Endodermal cell (in vitro differentiated cells): ENCODE results near the gene FPR3. TPM values are rescaled to one million over a fixed set of nuclear protein-coding genes. Genes with fewer than 3 reads are reported as not detected.

ENCODE experiments used
- DNase-seq: peaks from one replicate; pipeline ENCODE4 v3.0.0-alpha.2; 2017
- H3K27ac ChIP-seq: 2 replicates; pipeline ENCODE4 v1.5.1; 2013; ENCODE audit warnings: mild to moderate bottlenecking, low read depth, low read length, moderate library complexity
- H3K27me3 ChIP-seq: 2 replicates; pipeline ENCODE4 v1.6.1; 2013; ENCODE audit warnings: mild to moderate bottlenecking, low read length, moderate library complexity; ENCODE audit not compliant: insufficient read depth, control insufficient read depth, poor library complexity, severe bottlenecking
- H3K36me3 ChIP-seq: 2 replicates; pipeline ENCODE4 v1.7.0; 2013; ENCODE audit warnings: mild to moderate bottlenecking, low read length, moderate library complexity; ENCODE audit not compliant: control insufficient read depth, insufficient read depth
- H3K4me1 ChIP-seq: one replicate; pipeline ENCODE4 v1.7.0; 2013; ENCODE audit warnings: low read length; ENCODE audit not compliant: control insufficient read depth, insufficient read depth
- H3K4me3 ChIP-seq: 2 replicates; pipeline ENCODE4 v1.5.1; 2013; ENCODE audit warnings: mild to moderate bottlenecking, low read length, moderate library complexity
- H3K9ac ChIP-seq: 2 replicates; pipeline ENCODE4 v1.6.1; 2013; ENCODE audit warnings: mild to moderate bottlenecking, low read length, moderate library complexity; ENCODE audit not compliant: poor library complexity, severe bottlenecking; ENCODE audit errors: extremely low read depth
- H3K9me3 ChIP-seq: 2 replicates; pipeline ENCODE4 v1.6.1; 2013; ENCODE audit warnings: mild to moderate bottlenecking, low read length, moderate library complexity; ENCODE audit not compliant: control insufficient read depth
- H3K27ac Mint-ChIP-seq: 2 replicates; pipeline ENCODE4 v1.8.0; 2020; ENCODE audit warnings: mixed read lengths
- H3K27me3 Mint-ChIP-seq: 2 replicates; pipeline ENCODE4 v1.8.0; 2021; ENCODE audit warnings: mild to moderate bottlenecking, mixed read lengths; ENCODE audit not compliant: insufficient read depth
- H3K36me3 Mint-ChIP-seq: 2 replicates; pipeline ENCODE4 v1.8.0; 2020; ENCODE audit warnings: low read depth, mixed read lengths
- H3K4me1 Mint-ChIP-seq: 2 replicates; pipeline ENCODE4 v1.8.0; 2020; ENCODE audit warnings: mixed read lengths
- H3K4me3 Mint-ChIP-seq: 2 replicates; pipeline ENCODE4 v1.8.0; 2020; ENCODE audit warnings: mild to moderate bottlenecking, moderate library complexity, mixed read lengths
- H3K9me3 Mint-ChIP-seq: 2 replicates; pipeline ENCODE4 v1.8.0; 2020; ENCODE audit warnings: mild to moderate bottlenecking, mixed read lengths
- WGBS, 2 experiments: methylation state at CpG; one replicate each; pipeline versions ENCODE4 v1.1.5 to v1.1.7; 2013; ENCODE audit warnings: missing lambda C conversion rate in 2 of 2, mixed read lengths in 1 of 2; ENCODE audit not compliant: insufficient coverage in 1 of 2, insufficient read length in 1 of 2; 5-methylcytosine and 5-hydroxymethylcytosine counted together
- total RNA-seq, 2 donors: library from RNA; stranded (reverse); fragmentation: NEBNext Ultra II Directional in 1 of 2; extraction: Animal tissue kit (Norgen Biotek cat#: 25700) in 1 of 2; gene quantifications; 2 replicates in 1 of 2; 3 replicates in 1 of 2; pipeline ENCODE4 v1.2.1, GENCODE V29; 2021
- TF ChIP-seq, protein P1 (sequence below): fragments of 200-600 bp; sonication (generic); conservative IDR thresholded peaks from 2 replicates; pipeline ENCODE4 v1.5.0; 2021; ENCODE audit warnings: antibody characterized with exemption, mild to moderate bottlenecking

FPR3 gene
- total RNA-seq, 2 donors from 2014 or later, result not detected

DNA sequence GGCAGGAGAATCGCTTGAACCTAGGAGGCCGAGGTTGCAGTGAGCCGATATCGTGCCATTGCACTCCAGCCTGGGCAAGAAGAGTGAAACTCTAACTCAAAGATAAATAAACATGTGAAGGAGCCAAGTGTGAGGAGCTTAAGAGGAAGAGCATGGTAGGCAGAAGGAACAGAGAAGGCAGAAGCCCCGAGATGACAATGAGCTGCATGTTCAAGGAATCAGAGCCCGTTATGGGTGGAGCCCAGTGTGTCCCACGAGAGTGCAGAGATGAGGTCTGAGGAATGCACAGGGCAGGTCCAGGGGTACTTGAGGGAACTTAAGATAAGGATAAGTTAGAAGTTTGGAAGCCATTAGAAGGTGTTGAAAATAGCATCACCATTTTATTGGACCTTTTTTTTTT lies 33.3 kb upstream of the FPR3 start:
- Histone ChIP-seq H3K9me3 (no peaks in the 10 kb centered on the region), H3K9ac (no peak overlapping the region), H3K36me3 (no peaks in the 10 kb centered on the region), H3K27ac (no peak overlapping the region), H3K4me1 (no peaks in the 10 kb centered on the region), H3K27me3 (no peaks in the 10 kb centered on the region), H3K4me3 (no peak overlapping the region)
- Mint-ChIP-seq H3K4me3 (no peak overlapping the region), H3K36me3 (no peaks in the 10 kb centered on the region), H3K4me1 (no peaks in the 10 kb centered on the region), H3K27me3 (peaks cover 26% of the 10 kb centered on the region), H3K9me3 (no peaks in the 10 kb centered on the region), H3K27ac (no peak overlapping the region)
- 75 to 93% methylated on average over 4 to 7 of the region's 7 CpGs for WGBS, 2 experiments
- TF ChIP-seq, protein P1, sequence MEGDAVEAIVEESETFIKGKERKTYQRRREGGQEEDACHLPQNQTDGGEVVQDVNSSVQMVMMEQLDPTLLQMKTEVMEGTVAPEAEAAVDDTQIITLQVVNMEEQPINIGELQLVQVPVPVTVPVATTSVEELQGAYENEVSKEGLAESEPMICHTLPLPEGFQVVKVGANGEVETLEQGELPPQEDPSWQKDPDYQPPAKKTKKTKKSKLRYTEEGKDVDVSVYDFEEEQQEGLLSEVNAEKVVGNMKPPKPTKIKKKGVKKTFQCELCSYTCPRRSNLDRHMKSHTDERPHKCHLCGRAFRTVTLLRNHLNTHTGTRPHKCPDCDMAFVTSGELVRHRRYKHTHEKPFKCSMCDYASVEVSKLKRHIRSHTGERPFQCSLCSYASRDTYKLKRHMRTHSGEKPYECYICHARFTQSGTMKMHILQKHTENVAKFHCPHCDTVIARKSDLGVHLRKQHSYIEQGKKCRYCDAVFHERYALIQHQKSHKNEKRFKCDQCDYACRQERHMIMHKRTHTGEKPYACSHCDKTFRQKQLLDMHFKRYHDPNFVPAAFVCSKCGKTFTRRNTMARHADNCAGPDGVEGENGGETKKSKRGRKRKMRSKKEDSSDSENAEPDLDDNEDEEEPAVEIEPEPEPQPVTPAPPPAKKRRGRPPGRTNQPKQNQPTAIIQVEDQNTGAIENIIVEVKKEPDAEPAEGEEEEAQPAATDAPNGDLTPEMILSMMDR, result no peak
- DNase-seq, result no peak

DNA sequence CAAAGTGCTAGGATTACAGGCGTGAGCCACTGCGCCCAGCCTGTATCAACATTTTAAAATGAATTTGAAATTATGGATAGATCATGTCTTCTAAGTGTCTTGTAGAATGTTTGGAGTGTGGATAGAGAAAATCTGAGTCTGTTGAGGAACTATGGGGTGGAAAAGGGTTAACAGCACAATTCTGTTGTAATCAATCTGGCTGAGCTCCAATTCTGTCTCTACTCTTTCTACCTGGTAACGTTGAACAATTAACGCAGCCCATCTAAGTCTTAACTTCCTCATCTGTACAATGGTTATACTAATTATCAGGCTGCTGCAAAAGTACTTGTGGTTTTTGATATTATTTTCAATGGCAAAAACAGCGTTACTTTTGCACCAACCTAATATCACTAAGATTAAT lies 29.9 kb upstream of the FPR3 start:
- 80 to 100% methylated on average over 1 to 5 of the region's 5 CpGs for WGBS, 2 experiments
- Histone ChIP-seq H3K36me3 (no peaks in the 10 kb centered on the region), H3K4me3 (no peak overlapping the region), H3K4me1 (no peaks in the 10 kb centered on the region), H3K27ac (no peak overlapping the region), H3K9me3 (no peaks in the 10 kb centered on the region), H3K9ac (no peak overlapping the region), H3K27me3 (no peaks in the 10 kb centered on the region)
- Mint-ChIP-seq H3K27ac (no peak overlapping the region), H3K9me3 (no peaks in the 10 kb centered on the region), H3K27me3 (peaks cover 34% of the 10 kb centered on the region), H3K4me1 (no peaks in the 10 kb centered on the region), H3K4me3 (no peak overlapping the region), H3K36me3 (no peaks in the 10 kb centered on the region)
- no peak for DNase-seq
- TF ChIP-seq, protein P1, result no peak

DNA sequence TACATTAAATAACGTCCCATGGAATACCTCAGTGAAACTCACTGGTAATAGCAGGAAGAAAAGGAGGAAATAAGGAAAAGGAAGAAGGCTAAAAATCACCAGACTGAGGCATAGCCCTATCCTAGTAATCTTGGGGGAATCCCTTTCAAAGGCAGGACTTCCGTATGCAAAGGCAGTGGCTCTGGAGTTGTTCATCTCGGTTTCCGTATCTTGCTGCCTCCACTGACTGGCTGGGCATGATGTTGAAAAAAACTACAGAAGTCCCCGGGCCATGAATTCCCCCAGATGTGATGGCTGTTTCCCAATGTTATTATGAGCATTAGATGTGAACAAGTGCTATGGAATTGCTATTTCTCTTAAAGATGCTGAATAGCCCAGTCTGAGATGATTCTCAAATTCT lies 28.5 kb upstream of the FPR3 start:
- H3K4me3 ChIP-seq, result no peak overlapping the region
- no peak overlapping the region for H3K27ac ChIP-seq
- no peaks in the 10 kb centered on the region for H3K36me3 ChIP-seq
- H3K9me3 Mint-ChIP-seq, result no peaks in the 10 kb centered on the region
- TF ChIP-seq, protein P1, result no peak
- no peak for DNase-seq
- H3K9ac ChIP-seq, result no peak overlapping the region
- H3K4me3 Mint-ChIP-seq, result no peak overlapping the region
- 86 to 87% methylated on average over 3 to 5 of the region's 5 CpGs for WGBS, 2 experiments
- no peaks in the 10 kb centered on the region for H3K36me3 Mint-ChIP-seq
- H3K27me3 ChIP-seq, result no peaks in the 10 kb centered on the region
- no peak overlapping the region for H3K27ac Mint-ChIP-seq
- H3K27me3 Mint-ChIP-seq, result peaks cover 36% of the 10 kb centered on the region
- no peaks in the 10 kb centered on the region for H3K4me1 Mint-ChIP-seq
- H3K9me3 ChIP-seq, result no peaks in the 10 kb centered on the region
- H3K4me1 ChIP-seq, result no peaks in the 10 kb centered on the region
